K562 (cell line): ENCODE data around the gene INHA. TPM values are rescaled to one million over a fixed set of nuclear protein-coding genes. Genes with fewer than 3 reads are reported as not detected.

Experiments used
- ATF1 ChIP-seq, 2 experiments: fragments of 450-650 bp in 1 of 2; IDR thresholded peaks; 2 replicates each; pipeline ENCODE4 v1.6.1; 2016; ENCODE audit warnings: missing compliant biosample characterization in 1 of 2, missing genetic modification characterization in 1 of 2
- CBX2 ChIP-seq: fragments of 200-600 bp; sonication (generic); IDR thresholded peaks from one replicate; pipeline ENCODE4 v1.6.1; 2012; ENCODE audit warnings: mild to moderate bottlenecking, low read length, inconsistent platforms; ENCODE audit not compliant: insufficient read depth, poor library complexity, severe bottlenecking
- TRIM24 ChIP-seq, 2 experiments: fragments of 450-650 bp; IDR thresholded peaks; 2 replicates each; pipeline ENCODE4 v1.6.1; 2016
- ZKSCAN8 ChIP-seq: fragments of 200-800 bp; sonication (Bioruptor generic); IDR thresholded peaks from 2 replicates; pipeline ENCODE4 v1.6.1; 2016; ENCODE audit warnings: missing genetic modification characterization, missing compliant biosample characterization
- polyA plus RNA-seq, 8 experiments: library from polyadenylated mRNA; depleted of rRNA in 4 of 8; stranded (reverse) in 5 of 8; unstranded in 3 of 8; fragments of >200 nt; fragmentation: Nextera tagmentation in 2 of 8; fragmentation: Illumina TruSeq in 1 of 8; extraction: Ambion mirVana in 2 of 8; extraction: Trizol in 1 of 8; gene quantifications; 2 replicates each; pipeline versions ENCODE4 v1.2.1 to v1.2.3, GENCODE V29; 2011 to 2014; ENCODE audit warnings: inconsistent platforms in 1 of 8, missing spikeins in 1 of 8
- total RNA-seq, 7 experiments: library from RNA; depleted of rRNA in 6 of 7; stranded (reverse); fragments of >200 nt in 6 of 7; fragmentation: Illumina TruSeq in 2 of 7; extraction: Trizol in 2 of 7; gene quantifications; 2 replicates each; pipeline versions ENCODE4 v1.2.1 to v1.2.3, GENCODE V29; 2011 to 2021; ENCODE audit warnings: low replicate concordance in 1 of 7
- TF ChIP-seq, protein P1 (sequence below): fragments of 450-650 bp; IDR thresholded peaks from 2 replicates; pipeline ENCODE4 v1.6.1; 2018; ENCODE audit not compliant: partially characterized antibody
- TF ChIP-seq, protein P2 (sequence below): fragments of 250-450 bp; sonication (Bioruptor Pico); IDR thresholded peaks from 2 replicates; pipeline ENCODE4 v1.4.0; 2020; ENCODE audit warnings: borderline replicate concordance
- TF ChIP-seq, protein P3 (sequence below): IDR thresholded peaks from 2 replicates; pipeline ENCODE4 v1.6.1; 2011; ENCODE audit not compliant: insufficient read length; ENCODE audit errors: extremely low read depth
- TF ChIP-seq, protein P4 (sequence below): sonication (generic); formaldehyde crosslinking; IDR thresholded peaks from 2 replicates; pipeline ENCODE4 v1.8.0; 2022; ENCODE audit warnings: missing genetic modification reagents, mild to moderate bottlenecking, moderate library complexity, borderline replicate concordance

INHA gene
- total and polyA plus RNA-seq, 9 of the 15 experiments (the other 6 are each of a cell fraction or from before 2014, with no cell fraction given), result 0.07 to 1.9 (median 0.40) TPM

DNA sequence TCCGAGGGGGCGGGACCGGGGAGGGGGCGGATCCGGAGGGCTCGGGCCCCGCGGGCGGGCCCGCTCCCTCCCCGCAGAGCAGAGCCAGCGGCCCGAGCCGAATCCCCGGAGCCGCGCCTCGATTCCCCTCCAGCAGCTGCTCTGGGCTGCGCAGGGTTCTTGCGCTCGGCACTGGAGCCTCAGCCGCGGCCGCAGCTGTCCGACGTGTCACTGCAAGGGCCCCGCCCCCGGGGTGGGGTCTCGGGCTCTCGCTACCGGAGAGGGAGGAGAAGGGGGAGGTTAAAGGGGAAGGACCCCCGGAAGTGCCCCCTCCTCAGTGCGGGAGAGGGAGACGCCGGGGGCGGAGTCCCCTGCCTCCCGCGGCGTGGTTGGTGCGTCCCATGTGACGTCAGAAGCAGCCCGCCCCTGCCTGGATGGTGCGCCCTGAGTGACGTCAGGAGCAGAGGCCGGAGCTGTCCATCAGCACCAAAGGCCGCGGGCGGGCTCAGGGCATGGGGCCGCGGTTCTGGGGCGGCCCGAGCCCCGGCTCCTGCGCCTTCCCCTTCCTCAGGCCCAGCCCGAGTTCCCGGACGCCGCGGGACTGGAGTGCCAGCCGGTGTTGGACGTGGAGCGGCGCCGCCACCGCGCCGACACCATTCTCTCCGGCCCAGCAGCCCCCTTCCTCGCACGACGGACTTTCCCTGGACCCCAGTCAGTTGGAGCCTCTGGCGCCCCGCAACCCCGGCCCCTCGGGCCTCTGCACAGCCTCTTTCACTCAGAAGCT, 28.3 kb upstream of the INHA start, which contains the start of the genes CHPF and TMEM198 (continued):
- TF ChIP-seq, protein P1, sequence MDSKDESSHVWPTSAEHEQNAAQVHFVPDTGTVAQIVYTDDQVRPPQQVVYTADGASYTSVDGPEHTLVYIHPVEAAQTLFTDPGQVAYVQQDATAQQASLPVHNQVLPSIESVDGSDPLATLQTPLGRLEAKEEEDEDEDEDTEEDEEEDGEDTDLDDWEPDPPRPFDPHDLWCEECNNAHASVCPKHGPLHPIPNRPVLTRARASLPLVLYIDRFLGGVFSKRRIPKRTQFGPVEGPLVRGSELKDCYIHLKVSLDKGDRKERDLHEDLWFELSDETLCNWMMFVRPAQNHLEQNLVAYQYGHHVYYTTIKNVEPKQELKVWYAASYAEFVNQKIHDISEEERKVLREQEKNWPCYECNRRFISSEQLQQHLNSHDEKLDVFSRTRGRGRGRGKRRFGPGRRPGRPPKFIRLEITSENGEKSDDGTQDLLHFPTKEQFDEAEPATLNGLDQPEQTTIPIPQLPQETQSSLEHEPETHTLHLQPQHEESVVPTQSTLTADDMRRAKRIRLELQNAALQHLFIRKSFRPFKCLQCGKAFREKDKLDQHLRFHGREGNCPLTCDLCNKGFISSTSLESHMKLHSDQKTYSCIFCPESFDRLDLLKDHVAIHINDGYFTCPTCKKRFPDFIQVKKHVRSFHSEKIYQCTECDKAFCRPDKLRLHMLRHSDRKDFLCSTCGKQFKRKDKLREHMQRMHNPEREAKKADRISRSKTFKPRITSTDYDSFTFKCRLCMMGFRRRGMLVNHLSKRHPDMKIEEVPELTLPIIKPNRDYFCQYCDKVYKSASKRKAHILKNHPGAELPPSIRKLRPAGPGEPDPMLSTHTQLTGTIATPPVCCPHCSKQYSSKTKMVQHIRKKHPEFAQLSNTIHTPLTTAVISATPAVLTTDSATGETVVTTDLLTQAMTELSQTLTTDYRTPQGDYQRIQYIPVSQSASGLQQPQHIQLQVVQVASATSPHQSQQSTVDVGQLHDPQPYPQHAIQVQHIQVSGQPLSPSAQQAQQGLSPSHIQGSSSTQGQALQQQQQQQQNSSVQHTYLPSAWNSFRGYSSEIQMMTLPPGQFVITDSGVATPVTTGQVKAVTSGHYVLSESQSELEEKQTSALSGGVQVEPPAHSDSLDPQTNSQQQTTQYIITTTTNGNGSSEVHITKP, result peak; percentile 97
- no peak for TF ChIP-seq CBX2
- TF ChIP-seq, protein P2, sequence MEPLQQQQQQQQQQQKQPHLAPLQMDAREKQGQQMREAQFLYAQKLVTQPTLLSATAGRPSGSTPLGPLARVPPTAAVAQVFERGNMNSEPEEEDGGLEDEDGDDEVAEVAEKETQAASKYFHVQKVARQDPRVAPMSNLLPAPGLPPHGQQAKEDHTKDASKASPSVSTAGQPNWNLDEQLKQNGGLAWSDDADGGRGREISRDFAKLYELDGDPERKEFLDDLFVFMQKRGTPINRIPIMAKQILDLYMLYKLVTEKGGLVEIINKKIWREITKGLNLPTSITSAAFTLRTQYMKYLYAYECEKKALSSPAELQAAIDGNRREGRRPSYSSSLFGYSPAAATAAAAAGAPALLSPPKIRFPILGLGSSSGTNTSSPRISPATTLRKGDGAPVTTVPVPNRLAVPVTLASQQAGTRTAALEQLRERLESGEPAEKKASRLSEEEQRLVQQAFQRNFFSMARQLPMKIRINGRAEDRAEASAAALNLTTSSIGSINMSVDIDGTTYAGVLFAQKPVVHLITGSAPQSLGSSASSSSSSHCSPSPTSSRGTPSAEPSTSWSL (CRISPR knock-in tag), result no peak
- TF ChIP-seq ATF1 (CRISPR knock-in tag; IDR thresholded peaks at IDR 0.05), result peak; percentile 86
- peak; percentile 99 for TF ChIP-seq ATF1 (tag; IDR thresholded peaks at IDR 0.05)
- TF ChIP-seq, protein P3, sequence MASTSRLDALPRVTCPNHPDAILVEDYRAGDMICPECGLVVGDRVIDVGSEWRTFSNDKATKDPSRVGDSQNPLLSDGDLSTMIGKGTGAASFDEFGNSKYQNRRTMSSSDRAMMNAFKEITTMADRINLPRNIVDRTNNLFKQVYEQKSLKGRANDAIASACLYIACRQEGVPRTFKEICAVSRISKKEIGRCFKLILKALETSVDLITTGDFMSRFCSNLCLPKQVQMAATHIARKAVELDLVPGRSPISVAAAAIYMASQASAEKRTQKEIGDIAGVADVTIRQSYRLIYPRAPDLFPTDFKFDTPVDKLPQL, result no peak
- TF ChIP-seq ZKSCAN8 (CRISPR knock-in tag), result no peak
- TF ChIP-seq TRIM24 (IDR thresholded peaks at IDR 0.05), result 0 out of 4 replicates have a peak, but pooled peaks of 1 of the 2 experiments have one; percentile 8
- TF ChIP-seq, protein P4, sequence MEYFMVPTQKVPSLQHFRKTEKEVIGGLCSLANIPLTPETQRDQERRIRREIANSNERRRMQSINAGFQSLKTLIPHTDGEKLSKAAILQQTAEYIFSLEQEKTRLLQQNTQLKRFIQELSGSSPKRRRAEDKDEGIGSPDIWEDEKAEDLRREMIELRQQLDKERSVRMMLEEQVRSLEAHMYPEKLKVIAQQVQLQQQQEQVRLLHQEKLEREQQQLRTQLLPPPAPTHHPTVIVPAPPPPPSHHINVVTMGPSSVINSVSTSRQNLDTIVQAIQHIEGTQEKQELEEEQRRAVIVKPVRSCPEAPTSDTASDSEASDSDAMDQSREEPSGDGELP (CRISPR knock-in tag), result peak; percentile 97
